Endodermal cell (in vitro differentiated cells): ENCODE results near the gene SLC38A3. TPM values are rescaled to one million over a fixed set of nuclear protein-coding genes. Genes with fewer than 3 reads are reported as not detected.

ENCODE experiments used
- DNase-seq: peaks from one replicate; pipeline ENCODE4 v3.0.0-alpha.2; 2017
- H3K27ac ChIP-seq: 2 replicates; pipeline ENCODE4 v1.5.1; 2013; ENCODE audit warnings: mild to moderate bottlenecking, low read depth, low read length, moderate library complexity
- H3K27me3 ChIP-seq: 2 replicates; pipeline ENCODE4 v1.6.1; 2013; ENCODE audit warnings: mild to moderate bottlenecking, low read length, moderate library complexity; ENCODE audit not compliant: insufficient read depth, control insufficient read depth, poor library complexity, severe bottlenecking
- H3K36me3 ChIP-seq: 2 replicates; pipeline ENCODE4 v1.7.0; 2013; ENCODE audit warnings: mild to moderate bottlenecking, low read length, moderate library complexity; ENCODE audit not compliant: control insufficient read depth, insufficient read depth
- H3K4me1 ChIP-seq: one replicate; pipeline ENCODE4 v1.7.0; 2013; ENCODE audit warnings: low read length; ENCODE audit not compliant: control insufficient read depth, insufficient read depth
- H3K4me3 ChIP-seq: 2 replicates; pipeline ENCODE4 v1.5.1; 2013; ENCODE audit warnings: mild to moderate bottlenecking, low read length, moderate library complexity
- H3K9ac ChIP-seq: 2 replicates; pipeline ENCODE4 v1.6.1; 2013; ENCODE audit warnings: mild to moderate bottlenecking, low read length, moderate library complexity; ENCODE audit not compliant: poor library complexity, severe bottlenecking; ENCODE audit errors: extremely low read depth
- H3K9me3 ChIP-seq: 2 replicates; pipeline ENCODE4 v1.6.1; 2013; ENCODE audit warnings: mild to moderate bottlenecking, low read length, moderate library complexity; ENCODE audit not compliant: control insufficient read depth
- H3K27ac Mint-ChIP-seq: 2 replicates; pipeline ENCODE4 v1.8.0; 2020; ENCODE audit warnings: mixed read lengths
- H3K27me3 Mint-ChIP-seq: 2 replicates; pipeline ENCODE4 v1.8.0; 2021; ENCODE audit warnings: mild to moderate bottlenecking, mixed read lengths; ENCODE audit not compliant: insufficient read depth
- H3K36me3 Mint-ChIP-seq: 2 replicates; pipeline ENCODE4 v1.8.0; 2020; ENCODE audit warnings: low read depth, mixed read lengths
- H3K4me1 Mint-ChIP-seq: 2 replicates; pipeline ENCODE4 v1.8.0; 2020; ENCODE audit warnings: mixed read lengths
- H3K4me3 Mint-ChIP-seq: 2 replicates; pipeline ENCODE4 v1.8.0; 2020; ENCODE audit warnings: mild to moderate bottlenecking, moderate library complexity, mixed read lengths
- H3K9me3 Mint-ChIP-seq: 2 replicates; pipeline ENCODE4 v1.8.0; 2020; ENCODE audit warnings: mild to moderate bottlenecking, mixed read lengths
- CTCF ChIP-seq: fragments of 200-600 bp; sonication (generic); conservative IDR thresholded peaks from 2 replicates; pipeline ENCODE4 v1.5.0; 2021; ENCODE audit warnings: antibody characterized with exemption, mild to moderate bottlenecking
- WGBS, 2 experiments: methylation state at CpG; one replicate each; pipeline versions ENCODE4 v1.1.5 to v1.1.7; 2013; ENCODE audit warnings: missing lambda C conversion rate in 2 of 2, mixed read lengths in 1 of 2; ENCODE audit not compliant: insufficient coverage in 1 of 2, insufficient read length in 1 of 2; 5-methylcytosine and 5-hydroxymethylcytosine counted together
- total RNA-seq, 2 donors: library from RNA; stranded (reverse); fragmentation: NEBNext Ultra II Directional in 1 of 2; extraction: Animal tissue kit (Norgen Biotek cat#: 25700) in 1 of 2; gene quantifications; 2 replicates in 1 of 2; 3 replicates in 1 of 2; pipeline ENCODE4 v1.2.1, GENCODE V29; 2021

Gene SLC38A3
- total RNA-seq, 2 donors from 2014 or later = 1.5 to 1.9 TPM

GRCh38 chr3:50169232-50169832 is 35.7 kb upstream of the SLC38A3 start:
- Histone ChIP-seq H3K9me3 (no peaks in the 10 kb centered on the region), H3K36me3 (peaks cover under 1% of the 10 kb centered on the region), H3K9ac (no peak overlapping the region), H3K27me3 (no peaks in the 10 kb centered on the region), H3K4me3 (no peak overlapping the region), H3K27ac (no peak overlapping the region), H3K4me1 (peaks cover 22% of the 10 kb centered on the region)
- WGBS, 2 experiments = 96 to 100% methylated on average over 4 to 10 of the region's 11 CpGs
- Mint-ChIP-seq H3K27ac (no peak overlapping the region), H3K4me3 (no peak overlapping the region), H3K36me3 (peaks cover 8% of the 10 kb centered on the region), H3K9me3 (no peaks in the 10 kb centered on the region), H3K27me3 (no peaks in the 10 kb centered on the region), H3K4me1 (peaks cover 47% of the 10 kb centered on the region)
- no peak for TF ChIP-seq CTCF
- DNase-seq = no peak

DNA sequence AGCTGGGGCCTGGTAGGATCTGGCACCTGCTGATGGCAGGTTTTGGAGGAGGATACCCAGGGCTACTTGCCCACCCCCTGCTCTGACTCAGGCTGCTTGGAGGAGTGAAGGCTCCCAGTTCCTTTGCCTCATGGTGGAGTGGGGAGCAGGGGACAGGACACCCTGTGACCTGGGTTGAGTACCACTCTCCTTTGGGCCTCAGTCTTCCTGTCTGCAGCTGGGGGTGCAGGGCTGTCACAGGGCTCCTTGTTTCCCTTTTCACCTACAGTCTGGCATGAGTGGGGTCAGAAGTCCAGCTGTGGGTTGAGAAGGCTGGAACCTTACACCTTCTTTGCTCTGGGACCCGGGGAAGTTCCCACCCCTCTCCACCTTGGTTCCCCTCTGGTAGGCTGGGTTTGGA is 35.2 kb upstream of the SLC38A3 start:
- Mint-ChIP-seq H3K27me3 (no peaks in the 10 kb centered on the region), H3K4me1 (peaks cover 44% of the 10 kb centered on the region), H3K4me3 (no peak overlapping the region), H3K36me3 (peaks cover 8% of the 10 kb centered on the region), H3K27ac (no peak overlapping the region), H3K9me3 (no peaks in the 10 kb centered on the region)
- Histone ChIP-seq H3K9ac (no peak overlapping the region), H3K9me3 (no peaks in the 10 kb centered on the region), H3K27me3 (no peaks in the 10 kb centered on the region), H3K4me1 (peaks cover 22% of the 10 kb centered on the region), H3K27ac (no peak overlapping the region), H3K36me3 (peaks cover 5% of the 10 kb centered on the region), H3K4me3 (no peak overlapping the region)
- TF ChIP-seq CTCF = no peak
- DNase-seq = no peak
- WGBS, 2 experiments = no CpG with 5 or more reads among the region's 1 CpG

- Mint-ChIP-seq H3K4me3 (no peak overlapping the region), H3K27ac (no peak overlapping the region), H3K27me3 (no peaks in the 10 kb centered on the region), H3K36me3 (peaks cover 17% of the 10 kb centered on the region), H3K9me3 (no peaks in the 10 kb centered on the region), H3K4me1 (peaks cover 36% of the 10 kb centered on the region)
- no peaks in the 10 kb centered on the region for H3K27me3 ChIP-seq
- H3K9ac ChIP-seq = no peak overlapping the region
- no peak overlapping the region for H3K27ac ChIP-seq
- peaks cover 16% of the 10 kb centered on the region for H3K4me1 ChIP-seq
- TF ChIP-seq CTCF = no peak
- H3K36me3 ChIP-seq = peaks cover 5% of the 10 kb centered on the region
- H3K4me3 ChIP-seq = no peak overlapping the region
- DNase-seq = no peak
- whole genome bisulfite sequencing, 2 experiments = 89 to 97% methylated on average over 6 to 10 of the region's 10 CpGs
- H3K9me3 ChIP-seq = no peaks in the 10 kb centered on the region
Measured at GRCh38 chr3:50170689-50171088, 34.4 kb upstream of the SLC38A3 start.
